ENCODE data around the gene CTNNA3.

- no peak for TF ChIP-seq CTCF (IDR thresholded peaks at IDR 0.05)
- no peak for TF ChIP-seq POLR2A (IDR thresholded peaks at IDR 0.05)
Observed at GRCh38 chr10:66246177-66246576, 1449.8 kb downstream of the CTNNA3 start.

All from right lobe of liver (tissue), 4 donors.